Frontal cortex (tissue), 4 donors: ENCODE measurements around the gene CRTC1. TPM values are rescaled to one million over a fixed set of nuclear protein-coding genes. Genes with fewer than 3 reads are reported as not detected.
"Not testable (repeated sequence)": the region's sequence is repeated elsewhere in the genome, so short reads cannot be mapped to it uniquely, and the experiment has no call there.

Experiments used
- DNase-seq, 2 donors: peaks; one replicate each; pipeline ENCODE4 v3.0.0; 2012; ENCODE audit warnings: low spot score in 2 of 2
- FAIRE-seq: peaks from 2 replicates; lab custom pipeline; 2012; peaks lifted over from hg19 to GRCh38; lab: Jason Lieb, UNC
- total RNA-seq: library from RNA; depleted of rRNA; stranded (reverse); fragments of >200 nt; gene quantifications from one replicate; pipeline ENCODE4 v1.2.3, GENCODE V29; 2014
- donor health status: control.
- donor health status: control.
- donor health status: control.

CRTC1 gene
- total RNA-seq, 1 donor from 2014 or later, result 7.3 TPM

DNA sequence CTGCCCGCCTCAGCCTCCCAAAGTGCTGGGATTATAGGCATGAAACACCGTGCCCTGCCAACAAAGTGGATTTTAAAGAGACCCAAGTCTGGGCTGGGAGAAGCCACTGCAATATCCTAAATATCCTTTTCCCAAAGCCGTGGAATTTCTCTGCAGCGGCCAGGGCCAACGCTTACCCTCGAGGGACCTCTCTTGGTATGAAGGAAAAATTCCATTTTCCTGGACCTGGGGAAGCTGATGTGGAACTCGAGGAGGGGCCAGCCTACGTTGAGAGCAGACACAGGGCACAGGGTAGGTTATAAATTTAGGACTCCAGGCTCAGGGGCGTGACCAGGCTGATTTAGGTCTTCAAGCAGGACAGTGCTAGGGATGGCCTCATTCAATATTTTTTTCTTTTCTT is 130.6 kb downstream of the CRTC1 start:
- DNase-seq (no peak), FAIRE-seq (no peak)

GRCh38 chr19:18815673-18816072 is 132.2 kb downstream of the CRTC1 start:
- no peak for FAIRE-seq

DNA sequence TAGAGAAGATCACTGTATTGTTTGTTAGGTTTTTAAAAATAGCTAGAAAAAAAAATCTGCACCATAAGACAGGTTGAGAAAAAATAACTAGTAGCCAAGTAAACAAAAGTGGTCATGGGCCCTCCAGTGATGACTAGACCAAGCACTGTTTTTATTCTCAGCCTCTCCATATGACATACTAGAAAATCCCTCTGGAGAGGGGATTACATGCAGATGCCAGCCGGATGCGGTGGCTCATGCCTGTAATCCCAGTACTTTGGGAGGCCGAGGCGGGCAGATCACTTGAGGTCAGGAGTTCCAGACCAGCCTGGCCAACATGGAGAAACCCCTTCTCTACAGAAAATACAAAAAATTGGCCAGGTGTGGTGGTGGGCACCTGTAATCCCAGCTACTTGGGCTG is 133.2 kb downstream of the CRTC1 start:
- FAIRE-seq, DNase-seq: not testable (repeated sequence)

More at GRCh38 chr19:18815673-18816072, 132.2 kb downstream of the CRTC1 start:
- no peak for DNase-seq

- no peak for FAIRE-seq
Observed at GRCh38 chr19:18817574-18817973, 134.1 kb downstream of the CRTC1 start.

GRCh38 chr19:18828786-18829185 is 145.3 kb downstream of the CRTC1 start:
- no peak for FAIRE-seq
- DNase-seq, result no peak

More at GRCh38 chr19:18817574-18817973, 134.1 kb downstream of the CRTC1 start:
- DNase-seq, result no peak

DNA sequence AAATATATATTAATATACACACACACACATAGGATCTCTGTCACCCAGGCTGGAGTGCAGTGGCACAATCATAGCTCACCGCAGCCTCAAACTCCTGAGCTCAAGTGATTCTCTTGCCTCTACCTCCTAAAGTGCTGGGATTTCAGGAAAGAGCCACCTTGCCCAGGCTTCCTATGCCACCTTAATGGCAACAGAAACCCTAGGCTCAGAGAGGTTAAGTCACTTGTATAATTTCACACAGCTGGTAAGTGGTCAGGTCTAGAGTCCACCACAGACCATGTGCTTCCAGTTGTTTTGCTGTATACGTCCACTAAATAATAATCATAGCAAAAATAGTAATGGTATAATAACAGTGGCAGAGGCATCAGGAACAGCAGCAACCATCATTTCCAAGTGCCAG is 147.0 kb downstream of the CRTC1 start:
- DNase-seq, result no peak
- no peak for FAIRE-seq

DNA sequence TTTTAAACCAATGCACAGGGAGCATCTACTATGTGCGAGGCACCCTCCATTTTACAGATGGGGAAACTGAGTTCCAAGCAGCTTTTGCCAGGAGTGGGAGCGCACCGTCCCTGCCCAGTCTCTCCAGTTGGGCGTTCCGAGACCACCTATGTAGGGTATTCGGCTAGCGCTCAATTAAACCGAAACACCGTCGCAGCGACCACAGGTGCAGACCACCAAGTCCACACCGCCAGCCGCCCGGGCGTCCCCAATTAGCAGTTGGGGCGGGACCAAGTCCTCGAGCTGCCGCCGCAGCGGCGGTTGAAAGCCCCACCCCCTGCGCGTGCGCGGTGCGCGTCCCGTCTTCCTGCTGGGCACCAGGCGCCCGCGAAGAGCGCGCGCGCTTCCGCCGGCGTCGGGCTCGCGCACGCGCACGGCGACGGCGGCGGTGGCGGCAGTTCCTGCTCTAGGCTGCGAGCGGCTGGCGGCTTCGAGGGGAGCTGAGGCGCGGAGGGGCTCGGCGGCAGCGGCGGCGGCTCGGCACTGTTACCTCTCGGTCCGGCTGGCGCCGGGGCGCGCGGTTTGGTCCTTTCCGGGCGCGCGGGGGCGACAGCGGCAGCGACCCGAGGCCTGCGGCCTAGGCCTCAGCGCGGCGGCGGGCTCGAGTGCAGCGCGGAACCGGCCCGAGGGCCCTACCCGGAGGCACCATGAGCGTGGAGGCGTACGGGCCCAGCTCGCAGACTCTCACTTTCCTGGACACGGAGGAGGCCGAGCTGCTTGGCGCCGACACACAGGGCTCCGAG is 148.2 kb downstream of the CRTC1 start, which contains the start of gene UPF1:
TSS of gene UPF1 (plus strand) at position 436 of the 782 bp plus-strand sequence. CDS start at position 687, 251 bp downstream.
- peak; percentile 95 for DNase-seq
- FAIRE-seq, result no peak

Other genes with a start within 250 kb of the CRTC1 start
- gene ISYNA1, start 245.5 kb upstream of the CRTC1 start, total RNA-seq, result 62.8 TPM
- gene ELL, start 161.6 kb upstream of the CRTC1 start, total RNA-seq, result 7.7 TPM
- gene FKBP8, start 140.1 kb upstream of the CRTC1 start, total RNA-seq, result 178 TPM
- 14.7 TPM for gene KXD1, start 125.8 kb upstream of the CRTC1 start, total RNA-seq
- 742 TPM for gene UBA52, start 111.8 kb upstream of the CRTC1 start, total RNA-seq
- 17.1 TPM for gene REX1BD, start 94.9 kb upstream of the CRTC1 start, total RNA-seq
- gene CRLF1, start 76.9 kb upstream of the CRTC1 start, total RNA-seq, result 2.4 TPM
- 34.2 TPM for gene TMEM59L, start 70.8 kb upstream of the CRTC1 start, total RNA-seq
- gene KLHL26, start 46.7 kb upstream of the CRTC1 start, total RNA-seq, result 5.7 TPM
- not detected for gene COMP, start 107.6 kb downstream of the CRTC1 start, total RNA-seq
- gene UPF1, start 148.3 kb downstream of the CRTC1 start, total RNA-seq, result 38.3 TPM
- 21.2 TPM for gene CERS1, start 212.5 kb downstream of the CRTC1 start, total RNA-seq
- gene COPE, start 235.7 kb downstream of the CRTC1 start, total RNA-seq, result 92.5 TPM
- 66.9 TPM for gene DDX49, start 236.0 kb downstream of the CRTC1 start, total RNA-seq